Measurements from ENCODE around the gene FLOT2.

DNA sequence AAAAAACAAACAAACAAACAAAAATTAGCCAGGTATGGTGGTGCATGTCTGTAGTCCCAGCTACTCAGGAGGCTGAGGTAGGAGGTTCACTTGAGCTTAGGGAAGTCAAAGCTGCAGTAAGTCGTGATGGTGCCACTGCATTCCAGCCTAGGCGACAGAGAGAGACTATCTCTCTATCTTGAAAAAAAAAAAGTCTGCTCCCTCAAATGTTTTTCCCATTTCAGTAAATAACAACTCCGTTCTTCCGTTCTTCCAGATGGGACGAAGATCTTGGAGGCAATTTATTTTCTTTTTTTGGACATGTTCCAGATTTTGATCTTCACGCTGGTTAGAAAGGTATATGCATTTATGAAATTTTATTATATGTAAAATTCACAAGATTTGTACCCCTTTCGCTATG is 23.7 kb downstream of the FLOT2 start:
- TF ChIP-seq CTCF (IDR thresholded peaks at IDR 0.05) (no peak), EZH2 (IDR thresholded peaks at IDR 0.05; ENCODE audit: borderline replicate concordance, insufficient read depth, low read depth, low read length, poor library complexity, severe bottlenecking) (no peak)

Measured in B cell (primary cell).